Thyroid gland (tissue), 4 donors: ENCODE results near the gene COL6A3.

Source experiments
- POLR2A ChIP-seq, 2 donors: fragments of 450-650 bp; IDR thresholded peaks; one replicate each; pipeline ENCODE4 v1.6.1; 2017; ENCODE audit warnings: antibody characterized with exemption in 2 of 2, mild to moderate bottlenecking in 2 of 2, moderate library complexity in 1 of 2
- TF ChIP-seq, protein P1 (sequence below), 6 experiments: fragments of 200-600 bp in 3 of 6; fragments of 450-650 bp in 3 of 6; sonication (generic) in 3 of 6; IDR thresholded peaks; one replicate each; pipeline ENCODE4 v1.5.1; 2016 to 2019; ENCODE audit warnings: antibody characterized with exemption in 6 of 6, mild to moderate bottlenecking in 2 of 6, inconsistent platforms in 1 of 6, moderate library complexity in 1 of 6

DNA sequence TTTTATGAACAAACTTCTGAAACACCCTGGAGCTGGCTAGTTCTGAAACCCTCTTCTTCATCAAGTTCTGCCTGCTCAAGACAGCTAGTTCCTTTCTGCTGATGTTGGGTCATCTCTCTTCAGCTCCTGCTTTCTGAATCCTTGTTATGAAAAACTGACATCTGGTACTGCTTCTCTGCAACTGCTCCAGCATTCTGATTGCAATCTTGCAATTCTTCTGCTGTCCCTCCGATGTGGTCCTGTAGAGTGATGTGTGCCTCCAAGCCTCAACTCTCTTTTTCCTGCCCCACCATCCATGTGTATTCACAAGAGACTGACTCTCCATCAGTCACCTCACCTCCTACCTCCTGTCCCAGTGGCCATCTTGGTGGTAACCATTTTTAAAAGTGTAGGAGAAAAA is 21.8 kb downstream of the COL6A3 start:
- TF ChIP-seq, protein P1, sequence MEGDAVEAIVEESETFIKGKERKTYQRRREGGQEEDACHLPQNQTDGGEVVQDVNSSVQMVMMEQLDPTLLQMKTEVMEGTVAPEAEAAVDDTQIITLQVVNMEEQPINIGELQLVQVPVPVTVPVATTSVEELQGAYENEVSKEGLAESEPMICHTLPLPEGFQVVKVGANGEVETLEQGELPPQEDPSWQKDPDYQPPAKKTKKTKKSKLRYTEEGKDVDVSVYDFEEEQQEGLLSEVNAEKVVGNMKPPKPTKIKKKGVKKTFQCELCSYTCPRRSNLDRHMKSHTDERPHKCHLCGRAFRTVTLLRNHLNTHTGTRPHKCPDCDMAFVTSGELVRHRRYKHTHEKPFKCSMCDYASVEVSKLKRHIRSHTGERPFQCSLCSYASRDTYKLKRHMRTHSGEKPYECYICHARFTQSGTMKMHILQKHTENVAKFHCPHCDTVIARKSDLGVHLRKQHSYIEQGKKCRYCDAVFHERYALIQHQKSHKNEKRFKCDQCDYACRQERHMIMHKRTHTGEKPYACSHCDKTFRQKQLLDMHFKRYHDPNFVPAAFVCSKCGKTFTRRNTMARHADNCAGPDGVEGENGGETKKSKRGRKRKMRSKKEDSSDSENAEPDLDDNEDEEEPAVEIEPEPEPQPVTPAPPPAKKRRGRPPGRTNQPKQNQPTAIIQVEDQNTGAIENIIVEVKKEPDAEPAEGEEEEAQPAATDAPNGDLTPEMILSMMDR (IDR thresholded peaks at IDR 0.05) = no peak
- TF ChIP-seq POLR2A (IDR thresholded peaks at IDR 0.05) = no peak
